HG03175 (cell line): Measurements from ENCODE around the gene ENPP6.

ENCODE experiments used
- ATAC-seq: cut with Tn5 transposase; IDR thresholded peaks from one replicate; pipeline ENCODE4 v1.9.1; 2021; ENCODE audit warnings: mild to moderate bottlenecking, moderate library complexity; ENCODE audit not compliant: unreplicated experiment

ENPP6 gene

GRCh38 chr4:184217634-184218033 lies at the start of gene ENPP6:
TSS of gene ENPP6 (minus strand) at chr4:184217873. CDS start at chr4:184217819, 54 bp downstream.
- no peak for ATAC-seq

- ATAC-seq: no peak
These were observed 49.5 kb upstream of the ENPP6 start for GRCh38 chr4:184267206-184267608.

DNA sequence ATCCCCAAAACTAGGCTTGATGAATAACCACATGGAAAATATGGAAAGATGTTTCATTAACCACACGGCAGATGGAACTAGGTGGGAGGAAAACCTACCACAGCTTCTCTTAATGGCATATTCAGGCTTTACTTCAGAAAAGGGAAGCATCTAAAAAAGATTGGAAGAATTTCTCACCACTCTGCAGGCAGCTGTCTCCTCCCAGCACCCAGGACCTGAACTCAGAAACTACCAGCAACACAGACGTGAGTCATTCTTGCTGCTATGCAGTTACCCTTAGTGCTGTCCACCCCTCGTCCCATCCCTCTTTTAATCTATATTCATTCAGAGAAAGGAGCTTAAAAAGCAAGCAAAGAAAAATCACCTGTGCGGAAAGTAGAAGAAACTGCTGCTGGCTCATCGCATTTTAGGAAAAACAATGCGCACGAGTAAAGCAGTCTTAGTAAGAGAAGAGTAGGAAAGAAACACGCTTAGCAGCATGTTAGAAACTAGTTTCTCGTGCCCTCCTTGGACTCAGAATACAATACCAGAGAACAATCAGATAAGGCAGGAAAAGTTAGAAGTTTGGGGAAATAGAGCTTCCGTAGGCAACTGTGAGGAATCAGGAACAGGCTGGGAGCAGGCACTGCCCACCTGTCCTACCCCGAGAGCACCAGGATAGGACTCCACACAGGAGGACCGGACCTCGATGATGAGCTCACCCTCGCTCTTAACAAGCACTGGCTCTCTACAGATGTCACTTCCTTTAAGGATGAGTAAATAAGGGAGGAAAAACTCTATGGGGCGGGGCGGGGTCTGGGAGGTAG lies 48.1 kb upstream of the ENPP6 start:
- no peak for ATAC-seq

DNA sequence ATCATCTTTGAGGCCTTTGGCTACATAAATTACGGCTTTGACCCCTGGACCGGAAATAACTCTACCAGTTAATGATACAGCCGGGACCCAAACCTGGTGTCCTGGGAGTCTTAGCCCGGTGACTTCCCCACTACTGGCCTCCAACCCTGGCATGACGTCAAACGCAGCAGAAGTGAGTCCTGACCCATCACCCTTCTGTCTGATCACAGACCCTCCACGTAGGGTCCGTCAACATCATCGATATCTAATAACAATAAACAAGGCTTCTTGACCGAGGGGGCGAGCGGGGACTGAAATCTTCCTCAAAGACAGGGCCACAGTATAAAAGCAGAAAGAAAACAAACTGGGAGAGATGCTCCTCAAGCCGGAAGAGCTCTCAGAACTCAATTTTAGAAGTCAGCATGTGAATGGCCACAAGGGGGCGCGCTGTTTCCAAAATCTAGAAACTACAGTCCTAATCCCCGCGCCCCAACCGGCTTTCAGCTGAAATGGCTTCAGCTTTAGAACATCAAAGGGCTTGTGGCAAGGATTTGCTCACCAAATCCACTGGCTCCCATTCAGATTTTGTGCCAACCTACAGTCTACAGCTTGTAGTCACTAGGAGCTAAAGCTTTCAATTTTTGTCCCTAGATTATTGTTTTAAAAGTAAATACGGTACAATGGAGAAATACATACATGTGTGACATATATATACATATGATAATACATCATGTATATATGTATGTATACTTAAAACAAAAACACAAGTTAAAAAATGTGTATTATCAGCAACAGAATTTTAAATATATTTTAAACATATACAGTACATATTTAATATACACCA lies 46.4 kb upstream of the ENPP6 start:
- ATAC-seq: peak; percentile 33

DNA sequence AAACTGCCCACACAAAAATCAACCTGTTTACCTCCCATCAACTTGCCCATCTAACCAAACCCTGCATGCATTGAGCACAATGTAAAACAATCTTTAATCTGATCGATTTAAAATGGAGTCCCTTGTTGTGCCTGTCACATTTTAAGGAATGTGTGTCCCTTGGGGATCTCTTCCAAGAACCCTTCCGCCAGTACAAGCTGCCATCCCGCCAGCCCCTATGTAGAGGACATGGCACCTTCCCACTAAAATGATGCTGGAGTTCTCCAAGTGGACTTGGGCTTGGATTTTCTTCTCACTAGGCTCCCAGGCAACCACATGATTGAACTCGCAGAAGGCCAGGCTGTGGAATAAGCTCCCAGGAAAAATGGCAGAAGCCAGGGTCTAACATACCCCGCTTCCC lies 45.8 kb upstream of the ENPP6 start:
- no peak for ATAC-seq

GRCh38 chr4:184262901-184263300 lies 45.2 kb upstream of the ENPP6 start:
- no peak for ATAC-seq

DNA sequence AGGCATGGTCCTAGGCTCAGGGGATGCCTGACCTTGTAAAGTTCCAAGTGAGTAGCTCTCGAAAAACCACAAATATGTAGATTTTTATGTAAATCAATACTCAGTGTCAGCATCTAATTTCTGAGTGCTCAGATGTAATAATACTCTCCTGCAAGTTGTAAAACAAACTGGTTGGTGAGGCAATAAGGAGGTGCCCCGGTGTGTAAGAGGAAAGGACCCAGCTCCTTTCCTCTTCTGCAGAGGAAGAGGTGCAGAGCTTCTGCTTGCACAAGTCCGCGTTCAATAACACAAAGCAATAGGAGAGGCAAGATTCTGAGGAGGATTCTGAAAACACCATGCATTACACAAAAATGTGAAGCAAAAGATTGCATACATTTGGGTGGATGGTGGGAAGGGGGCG lies 43.6 kb upstream of the ENPP6 start:
- no peak for ATAC-seq

DNA sequence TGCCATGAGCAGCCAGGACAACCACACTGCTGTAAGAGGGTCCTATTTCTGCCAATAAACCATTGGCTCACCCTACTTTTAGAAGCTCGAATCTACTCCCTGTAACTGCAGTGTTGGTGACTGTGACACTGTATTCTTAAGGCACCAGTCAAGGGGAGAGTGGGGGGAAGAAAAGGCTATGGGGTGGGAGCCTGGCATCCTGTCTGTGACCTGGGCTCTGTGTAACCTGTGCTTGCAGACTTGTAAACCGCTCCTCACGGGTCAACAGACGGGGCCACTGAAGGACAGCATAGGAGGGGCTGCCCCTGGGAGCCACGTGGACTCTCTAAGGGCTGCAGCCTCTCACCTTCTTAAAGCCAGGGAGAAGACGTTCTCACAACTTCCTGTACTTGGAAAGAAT lies 42.2 kb upstream of the ENPP6 start:
- no peak for ATAC-seq

- ATAC-seq: no peak
These were observed 41.4 kb upstream of the ENPP6 start for GRCh38 chr4:184259081-184259480.

GRCh38 chr4:184255871-184256642 lies 38.4 kb upstream of the ENPP6 start:
- no peak for ATAC-seq

- no peak for ATAC-seq
These were observed 37.7 kb upstream of the ENPP6 start for GRCh38 chr4:184255361-184255760.

DNA sequence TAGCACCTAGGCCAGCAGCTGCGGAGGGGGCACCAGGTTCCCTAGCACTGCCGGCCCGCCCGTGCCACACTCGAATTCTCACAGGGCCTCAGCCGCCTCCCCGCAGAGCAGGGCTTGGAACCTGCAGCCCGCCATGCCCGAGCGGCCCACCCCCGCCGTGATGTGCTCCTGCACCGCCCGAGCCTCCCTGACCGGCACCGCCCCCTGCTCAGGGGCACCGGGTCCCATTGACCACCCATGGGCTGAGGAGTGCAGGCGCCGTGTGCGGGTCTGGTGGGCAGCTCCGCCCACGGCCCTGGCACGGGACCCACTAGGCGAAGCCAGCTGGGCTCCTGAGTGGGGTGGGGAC lies 35.4 kb upstream of the ENPP6 start:
- no peak for ATAC-seq

- ATAC-seq: no peak
These were observed 34.7 kb upstream of the ENPP6 start for GRCh38 chr4:184252136-184253071.

DNA sequence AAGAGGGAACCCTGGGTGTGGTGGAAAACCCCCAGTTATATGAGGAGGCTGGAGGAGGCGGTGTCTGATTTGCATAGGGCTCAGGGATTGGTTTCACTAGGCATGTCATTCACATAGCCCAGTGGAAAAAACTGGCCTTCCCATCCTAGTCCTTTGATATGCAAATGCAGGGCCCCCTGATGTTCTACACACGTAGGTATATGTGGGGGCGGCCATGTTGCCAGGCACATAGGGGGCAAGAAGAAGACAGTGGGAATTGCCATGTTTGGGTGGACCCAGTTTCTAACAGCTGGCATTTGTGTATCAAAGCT lies 34.0 kb upstream of the ENPP6 start:
- no peak for ATAC-seq

DNA sequence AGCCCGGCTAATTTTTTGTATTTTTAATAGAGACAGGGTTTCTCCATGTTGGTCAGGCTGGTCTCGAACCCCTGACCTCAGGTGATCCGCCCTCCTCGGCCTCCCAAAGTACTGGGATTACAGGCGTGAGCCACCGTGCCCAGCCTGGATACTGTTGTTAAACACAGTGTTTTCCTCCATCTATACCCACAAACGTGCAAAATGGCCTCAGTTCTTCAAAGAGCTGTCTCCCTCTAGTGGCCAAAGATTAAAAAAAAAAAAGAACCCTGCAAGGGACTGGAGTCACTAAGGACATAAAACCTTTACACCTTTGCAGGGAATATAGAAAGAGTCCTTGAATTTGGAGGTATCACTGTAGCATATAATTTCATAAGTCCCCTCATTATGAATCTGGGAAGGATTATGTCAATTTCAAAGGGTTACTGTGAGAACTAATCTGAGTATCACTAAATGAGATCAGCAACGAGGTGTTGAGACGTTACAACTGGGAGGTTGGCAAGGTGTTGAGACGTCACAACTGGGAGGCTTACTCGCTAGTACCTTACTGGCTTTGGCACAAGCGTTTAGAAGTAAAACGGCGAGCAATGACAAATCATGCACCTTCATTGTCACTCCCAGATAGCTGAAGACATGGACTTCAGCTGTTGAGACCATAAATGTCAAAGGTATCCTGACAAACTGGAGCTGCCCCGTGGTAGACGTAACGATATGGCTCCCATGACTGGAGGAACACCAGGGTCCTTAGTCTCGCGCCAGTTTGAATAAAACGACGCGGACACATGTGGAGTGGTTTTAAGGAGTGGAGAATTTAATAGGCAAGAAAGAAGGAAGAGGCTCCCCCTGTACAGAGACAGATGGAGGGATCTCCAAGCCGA lies 33.4 kb upstream of the ENPP6 start:
- ATAC-seq: peak; percentile 74

DNA sequence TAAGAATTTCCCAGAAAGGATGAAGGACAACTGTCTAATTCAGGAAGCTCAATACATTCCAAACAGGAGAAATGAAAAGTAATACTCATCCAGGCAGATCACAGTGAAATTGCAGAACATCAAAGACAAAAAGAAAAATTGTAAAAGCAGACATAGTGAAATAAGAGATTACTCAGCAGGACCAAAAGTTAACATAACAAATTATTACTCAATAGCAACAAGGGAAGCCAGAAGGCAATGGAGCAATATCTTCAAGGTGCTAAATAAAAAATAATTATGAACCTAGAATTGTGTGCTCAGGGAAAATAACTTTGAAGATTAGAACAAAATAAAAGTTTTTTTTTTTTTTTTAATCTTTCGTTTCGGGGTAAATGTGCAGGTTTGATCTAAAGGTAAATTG lies 30.5 kb upstream of the ENPP6 start:
- ATAC-seq: no peak

DNA sequence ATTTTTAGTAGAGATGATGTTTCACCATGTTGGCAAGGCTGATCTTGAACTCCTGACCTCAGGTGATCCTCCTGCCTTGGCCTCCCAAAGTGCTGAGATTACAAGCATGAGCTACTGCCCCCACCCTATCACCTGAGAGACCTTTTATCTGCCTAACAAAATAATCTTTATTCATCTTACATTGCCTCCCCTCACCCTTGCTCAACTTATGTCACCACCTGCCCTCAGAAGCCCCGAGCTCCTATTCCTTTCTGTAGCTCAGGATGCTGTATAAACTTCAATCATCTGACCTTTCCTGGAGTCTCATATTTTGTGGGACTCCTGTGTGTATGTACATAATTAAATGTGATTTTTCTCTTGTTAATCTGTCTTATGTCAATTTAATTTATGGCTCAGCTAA lies 29.7 kb upstream of the ENPP6 start:
- no peak for ATAC-seq

- no peak for ATAC-seq
These were observed 28.8 kb upstream of the ENPP6 start for GRCh38 chr4:184246426-184246825.

DNA sequence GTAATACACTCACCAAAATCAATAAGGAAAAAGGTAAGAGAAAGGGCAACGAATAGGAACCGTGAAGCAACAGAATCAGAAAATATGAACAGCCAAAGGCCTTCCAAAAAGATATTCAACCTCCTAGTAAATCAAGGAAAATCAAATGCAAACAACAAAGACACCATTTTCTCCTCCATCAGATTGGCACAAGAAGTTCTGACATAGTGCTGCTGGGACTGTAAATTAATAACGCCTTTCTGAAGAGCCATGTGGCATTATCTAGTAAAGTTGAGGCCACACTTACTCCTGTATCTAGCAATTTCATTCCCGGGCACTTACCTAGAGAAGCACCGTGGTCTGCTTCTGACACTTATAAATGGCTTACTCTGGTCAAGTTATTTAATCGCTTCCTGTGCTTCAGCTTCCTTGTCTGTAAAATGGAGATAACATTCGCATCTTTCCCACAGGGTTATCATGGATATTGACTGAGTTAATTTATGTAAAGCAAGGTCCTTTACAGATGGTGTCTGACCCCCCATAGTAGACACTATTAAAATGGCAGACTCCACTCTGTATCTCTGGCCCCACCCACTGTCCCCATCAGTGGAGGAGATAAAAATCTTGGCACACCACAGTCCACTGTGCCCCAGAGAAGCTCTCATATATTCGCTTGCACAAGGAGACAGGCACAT lies 20.5 kb upstream of the ENPP6 start:
- ATAC-seq: no peak
